ENCODE measurements around the gene TNFRSF11A.

Gene TNFRSF11A

GRCh38 chr18:62324917-62325805, at the start of gene TNFRSF11A:
TNFRSF11A (plus strand) TSS chr18:62325310; CDS start chr18:62325353, 43 bp downstream.
- peak; percentile 9 for TF ChIP-seq CTCF (IDR thresholded peaks at IDR 0.05; ENCODE audit: low read depth, low read length, missing control alignments)
- peak within 1 kb of the TSS; percentile 33 for H3K4me3 ChIP-seq (replicated peaks; ENCODE audit: low read depth, low read length)
- DNase-seq (ENCODE audit: extremely low read depth, low read depth): no peak

GRCh38 chr18:62277045-62277444, 48.1 kb upstream of the TNFRSF11A start:
- no peak for TF ChIP-seq CTCF (IDR thresholded peaks at IDR 0.05; ENCODE audit: low read depth, low read length, missing control alignments)
- no peak overlapping the region for H3K4me3 ChIP-seq (replicated peaks; ENCODE audit: low read depth, low read length)
- no peak for DNase-seq (ENCODE audit: extremely low read depth, low read depth)

- H3K4me3 ChIP-seq (replicated peaks; ENCODE audit: low read depth, low read length): no peak overlapping the region
- TF ChIP-seq CTCF (IDR thresholded peaks at IDR 0.05; ENCODE audit: low read depth, low read length, missing control alignments): no peak
- DNase-seq (ENCODE audit: extremely low read depth, low read depth): no peak
Observed at GRCh38 chr18:62279561-62279960, 45.5 kb upstream of the TNFRSF11A start.

GRCh38 chr18:62280058-62280457, 45.1 kb upstream of the TNFRSF11A start:
- no peak for TF ChIP-seq CTCF (IDR thresholded peaks at IDR 0.05; ENCODE audit: low read depth, low read length, missing control alignments)

GRCh38 chr18:62280786-62281185, 44.3 kb upstream of the TNFRSF11A start:
- no peak for DNase-seq (ENCODE audit: extremely low read depth, low read depth)

More at GRCh38 chr18:62280058-62280457, 45.1 kb upstream of the TNFRSF11A start:
- no peak overlapping the region for H3K4me3 ChIP-seq (replicated peaks; ENCODE audit: low read depth, low read length)
- no peak for DNase-seq (ENCODE audit: extremely low read depth, low read depth)

GRCh38 chr18:62281684-62282083, 43.4 kb upstream of the TNFRSF11A start:
- TF ChIP-seq CTCF (IDR thresholded peaks at IDR 0.05; ENCODE audit: low read depth, low read length, missing control alignments): no peak
- DNase-seq (ENCODE audit: extremely low read depth, low read depth): peak; percentile 31
- H3K4me3 ChIP-seq (replicated peaks; ENCODE audit: low read depth, low read length): no peak overlapping the region

More at GRCh38 chr18:62280786-62281185, 44.3 kb upstream of the TNFRSF11A start:
- TF ChIP-seq CTCF (IDR thresholded peaks at IDR 0.05; ENCODE audit: low read depth, low read length, missing control alignments): no peak
- H3K4me3 ChIP-seq (replicated peaks; ENCODE audit: low read depth, low read length): no peak overlapping the region

Data from HFF-Myc (cell line).